SIG-M5 (cell line): Measurements from ENCODE around the gene CELF5.
"Not testable (repeated sequence)": the region's sequence is repeated elsewhere in the genome, so short reads cannot be mapped to it uniquely, and the experiment has no call there.

Experiments used
- DNase-seq: peaks from one replicate; lab custom pipeline; 2025; lab: John Stamatoyannopoulos, UW

Gene CELF5

DNA sequence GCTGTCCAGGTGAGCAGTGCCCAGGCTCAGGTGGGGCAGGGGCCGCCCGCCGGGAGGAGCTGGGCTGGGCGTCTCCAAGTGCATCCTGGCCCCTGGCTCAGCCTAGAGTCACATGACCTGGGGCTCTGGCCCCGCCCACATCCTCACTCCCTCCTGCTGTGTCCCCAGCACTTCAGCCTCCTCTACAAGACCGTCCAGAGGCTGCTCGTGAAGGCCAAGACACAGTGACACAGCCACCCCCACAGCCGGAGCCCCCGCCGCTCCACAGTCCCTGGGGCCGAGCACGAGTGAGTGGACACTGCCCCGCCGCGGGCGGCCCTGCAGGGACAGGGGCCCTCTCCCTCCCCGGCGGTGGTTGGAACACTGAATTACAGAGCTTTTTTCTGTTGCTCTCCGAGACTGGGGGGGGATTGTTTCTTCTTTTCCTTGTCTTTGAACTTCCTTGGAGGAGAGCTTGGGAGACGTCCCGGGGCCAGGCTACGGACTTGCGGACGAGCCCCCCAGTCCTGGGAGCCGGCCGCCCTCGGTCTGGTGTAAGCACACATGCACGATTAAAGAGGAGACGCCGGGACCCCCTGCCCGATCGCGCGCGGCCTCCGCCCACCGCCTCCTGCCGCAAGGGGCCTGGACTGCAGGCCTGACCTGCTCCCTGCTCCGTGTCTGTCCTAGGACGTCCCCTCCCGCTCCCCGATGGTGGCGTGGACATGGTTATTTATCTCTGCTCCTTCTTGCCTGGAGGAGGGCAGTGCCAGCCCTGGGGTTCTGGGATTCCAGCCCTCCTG lies 16.8 kb upstream of the CELF5 start:
- no peak for DNase-seq

DNA sequence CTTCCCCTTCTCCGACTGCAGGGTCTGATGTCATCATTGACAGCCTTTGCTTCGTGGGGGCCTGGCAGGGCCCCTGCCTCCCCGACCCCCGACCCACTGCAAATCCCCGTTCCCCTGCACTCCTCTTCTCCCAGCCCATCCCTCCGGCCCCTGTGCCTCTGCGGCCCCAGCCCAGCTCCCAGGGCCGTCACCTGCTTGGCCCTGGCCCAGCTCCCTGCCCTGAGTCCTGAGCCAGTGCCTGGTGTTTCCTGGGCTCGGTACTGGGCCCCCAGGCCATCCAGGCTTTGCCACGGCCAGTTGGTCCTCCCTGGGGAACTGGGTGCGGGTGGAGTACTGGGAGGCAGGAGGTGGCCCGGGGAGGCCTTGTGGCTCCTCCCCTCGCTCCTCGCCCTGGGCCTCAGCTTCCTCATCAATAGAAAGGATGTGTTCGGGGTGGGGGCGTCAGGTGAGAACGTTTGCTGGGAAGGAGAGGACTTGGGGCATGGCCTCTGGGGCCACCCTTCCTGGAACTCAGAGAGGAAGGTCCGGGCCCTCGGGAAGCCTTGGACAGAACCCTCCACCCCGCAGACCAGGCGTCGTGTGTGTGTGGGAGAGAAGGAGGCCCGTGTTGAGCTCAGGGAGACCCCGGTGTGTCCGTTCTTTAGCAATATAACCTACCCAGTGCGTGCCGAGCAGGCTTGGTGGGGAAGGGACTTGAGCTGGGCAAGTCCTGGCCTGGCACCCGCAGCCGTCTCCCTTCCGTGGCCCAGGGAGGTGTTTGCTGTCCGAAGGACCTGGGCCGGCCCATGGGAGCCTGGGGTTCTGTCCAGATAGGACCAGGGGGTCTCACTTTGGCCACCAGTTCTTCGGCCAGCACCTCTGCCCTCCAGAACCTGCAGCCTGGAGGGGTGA lies 15.9 kb upstream of the CELF5 start:
- no peak for DNase-seq

DNA sequence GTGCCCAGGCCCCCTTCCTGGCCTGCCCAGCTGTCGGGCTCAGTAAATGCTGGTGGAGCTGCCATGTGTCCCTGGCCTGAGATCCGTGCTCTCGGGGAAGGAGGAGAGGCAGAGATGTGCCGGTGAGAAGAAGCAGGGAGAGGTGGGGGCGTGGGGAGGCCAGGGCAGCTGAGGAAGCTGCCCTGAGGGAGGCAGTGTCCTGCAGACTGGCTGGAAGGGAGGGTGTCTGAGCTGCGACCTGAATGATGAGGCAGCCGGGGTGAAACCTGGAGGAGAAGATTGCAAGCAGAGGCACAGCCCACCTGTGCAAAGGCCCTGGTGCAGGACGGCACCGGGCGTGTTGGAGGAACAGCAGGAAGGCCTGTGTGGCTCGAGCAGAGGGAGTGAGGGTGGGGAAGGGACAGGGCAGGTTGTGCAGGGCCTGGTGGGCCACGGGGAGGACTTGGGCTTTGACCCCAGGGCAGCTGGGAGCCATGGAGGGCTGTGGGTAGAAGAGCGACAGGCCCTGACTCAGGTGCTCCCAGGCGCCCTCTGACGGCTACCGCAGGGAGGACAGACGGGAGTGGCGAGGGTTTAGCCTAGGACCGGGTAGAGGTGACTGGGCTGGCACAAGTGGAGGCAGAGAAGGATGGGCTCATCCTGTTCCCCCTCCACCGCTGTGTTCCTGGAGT lies 14.0 kb upstream of the CELF5 start:
- no peak for DNase-seq

DNA sequence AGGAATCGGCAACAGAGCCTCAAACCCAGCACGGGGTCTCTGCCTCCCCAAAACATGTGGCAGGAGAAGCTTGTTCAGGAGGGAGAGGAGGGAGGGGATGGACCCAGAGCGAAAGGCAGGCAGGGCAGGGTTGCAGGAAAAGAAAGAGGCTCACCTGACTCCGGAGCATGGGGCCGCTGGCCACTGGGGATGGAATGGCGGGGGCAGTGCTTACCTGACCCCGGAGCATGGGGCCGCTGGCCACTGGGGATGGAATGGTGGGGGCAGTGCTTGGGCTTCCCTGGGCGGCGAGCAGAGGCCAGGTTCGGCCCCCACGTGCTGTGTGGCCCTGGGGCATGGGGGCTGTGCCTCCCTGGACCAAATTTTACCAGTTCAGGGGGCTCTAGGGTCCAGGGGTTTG lies 13.3 kb upstream of the CELF5 start:
- no peak for DNase-seq

DNA sequence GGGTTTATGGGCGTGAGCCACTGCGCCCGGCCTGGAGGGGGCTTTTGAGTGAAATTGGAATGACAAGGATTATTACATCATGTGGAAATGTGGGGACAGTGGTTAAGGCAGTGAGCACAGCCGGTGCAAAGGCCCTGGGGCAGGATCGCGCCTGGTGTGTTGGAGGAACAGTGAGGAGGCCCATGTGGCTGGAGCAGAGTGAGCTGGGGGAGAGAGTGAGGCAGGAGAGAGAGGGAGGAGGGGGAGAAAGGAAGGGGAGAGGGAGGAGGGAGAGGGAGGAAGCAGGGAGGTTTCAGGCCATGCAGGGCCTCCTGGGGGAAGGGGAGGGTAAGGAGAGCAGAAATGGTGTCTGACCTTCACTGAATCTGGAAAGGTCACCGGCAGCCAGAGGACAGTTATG lies 11.3 kb upstream of the CELF5 start:
- DNase-seq: no peak

DNA sequence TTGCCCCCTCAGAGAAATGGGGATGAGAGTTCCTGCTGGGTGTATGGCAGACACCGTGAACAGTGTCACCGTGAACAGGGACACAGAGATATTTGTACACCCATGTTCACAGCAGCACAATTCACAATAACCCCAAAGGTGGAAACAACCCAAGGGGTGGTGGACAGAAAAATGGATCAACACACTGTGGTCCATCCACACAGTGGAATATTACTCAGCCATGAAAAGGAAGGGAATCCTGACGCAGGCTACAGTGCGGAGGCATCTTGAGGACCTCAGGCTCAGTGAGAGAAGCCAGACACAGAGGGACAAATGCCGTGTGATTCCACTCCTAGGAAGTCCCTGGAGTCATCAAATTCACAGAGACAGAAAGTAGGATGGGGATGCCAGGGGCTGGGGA lies 7.6 kb upstream of the CELF5 start:
- DNase-seq: no peak

DNA sequence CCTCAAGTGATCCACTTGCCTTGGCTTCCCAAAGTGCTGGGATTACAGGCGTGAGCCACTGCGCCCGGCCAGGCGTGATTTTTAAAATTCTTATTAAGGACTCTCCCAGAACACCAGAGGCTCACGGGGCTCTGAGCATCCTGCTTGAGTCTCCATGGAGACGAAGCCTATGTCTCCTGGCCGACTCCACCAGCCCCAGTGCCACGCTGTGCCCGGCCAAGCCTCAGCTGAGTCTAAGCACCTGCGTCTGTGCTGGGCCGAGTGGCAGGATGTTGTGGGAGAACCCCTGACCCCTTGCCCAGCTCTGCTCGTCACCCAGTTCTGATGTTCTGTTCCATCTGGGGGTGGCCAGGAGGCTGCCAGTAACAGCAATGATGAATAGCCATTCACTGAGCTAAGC lies 3.9 kb upstream of the CELF5 start:
- no peak for DNase-seq

DNA sequence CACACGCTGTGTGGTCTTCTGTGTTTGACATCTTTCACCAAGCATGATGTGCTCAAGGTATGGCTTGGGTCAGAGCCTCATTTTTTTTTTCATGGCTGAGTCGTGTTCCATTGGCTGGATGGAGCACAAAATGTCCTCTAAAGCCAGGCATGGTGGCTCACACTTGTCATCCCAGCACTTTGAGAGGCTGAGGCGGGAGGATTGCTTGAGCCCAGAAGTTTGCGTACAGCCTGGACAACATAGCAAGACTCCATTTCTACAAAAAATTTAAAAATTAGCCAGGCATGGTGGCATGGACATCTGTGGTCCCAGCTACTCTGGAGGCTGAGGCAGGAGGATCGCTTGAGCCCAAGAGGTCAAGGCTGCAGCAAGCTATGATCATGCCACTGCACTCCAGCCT lies 2.9 kb upstream of the CELF5 start:
- not testable (repeated sequence) for DNase-seq

DNA sequence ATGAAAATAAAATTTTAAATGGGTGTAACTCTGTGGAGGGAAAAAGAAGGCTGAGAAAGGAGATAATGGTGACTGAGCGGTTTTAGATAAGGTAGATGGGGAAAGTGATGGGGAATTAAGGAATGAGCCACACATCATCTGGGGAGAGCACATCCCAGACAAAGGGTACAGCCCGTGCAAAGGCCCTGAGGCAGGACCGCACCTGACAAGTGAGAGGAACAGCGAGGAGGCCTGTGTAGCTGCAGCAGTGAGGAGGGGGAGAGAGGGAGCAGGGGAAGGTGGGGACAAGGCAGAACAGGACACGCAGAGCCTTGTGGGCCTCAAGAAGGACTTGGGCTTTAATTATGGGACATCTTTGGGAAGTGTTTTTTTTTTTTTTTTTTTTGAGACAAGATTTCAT lies 1.8 kb upstream of the CELF5 start:
- no peak for DNase-seq

DNA sequence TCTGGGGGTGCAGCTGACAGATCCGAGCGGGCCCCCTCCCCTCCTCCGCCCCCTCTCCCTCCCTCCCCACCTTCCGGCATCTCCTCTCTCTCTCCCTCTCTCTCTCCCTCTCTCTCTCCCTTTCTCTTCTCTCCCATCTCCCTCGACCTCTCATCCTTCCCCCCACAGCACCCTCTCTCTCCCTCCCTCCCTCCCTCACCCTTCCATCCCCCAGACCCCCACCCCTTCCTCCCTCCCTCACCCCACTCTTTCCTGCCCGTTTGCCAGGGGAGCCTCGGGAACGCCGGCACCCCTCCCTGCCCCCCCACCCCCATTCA lies 666 bp downstream of the CELF5 start:
- DNase-seq: no peak

DNA sequence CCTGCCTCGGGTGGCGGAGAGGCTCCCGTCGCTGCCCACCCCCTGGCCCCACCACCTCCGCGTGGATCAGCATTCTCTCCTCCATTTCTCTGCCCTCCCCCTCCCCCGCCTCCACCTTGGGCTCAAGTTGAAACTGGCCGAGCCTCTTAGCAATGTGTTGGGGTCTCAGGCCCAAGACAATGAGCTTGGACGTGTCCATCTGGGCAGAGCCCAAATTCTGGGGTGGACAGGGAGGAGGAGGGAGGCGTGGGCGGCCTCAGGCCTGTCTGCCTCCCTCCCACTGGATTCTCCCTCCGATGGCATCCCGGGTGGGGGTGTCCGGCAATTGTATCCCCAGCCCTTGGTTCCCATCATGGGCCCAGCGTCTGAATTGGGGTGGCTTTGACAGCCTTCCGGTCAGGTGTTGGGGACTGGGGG lies 1.2 kb downstream of the CELF5 start:
- DNase-seq: no peak

DNA sequence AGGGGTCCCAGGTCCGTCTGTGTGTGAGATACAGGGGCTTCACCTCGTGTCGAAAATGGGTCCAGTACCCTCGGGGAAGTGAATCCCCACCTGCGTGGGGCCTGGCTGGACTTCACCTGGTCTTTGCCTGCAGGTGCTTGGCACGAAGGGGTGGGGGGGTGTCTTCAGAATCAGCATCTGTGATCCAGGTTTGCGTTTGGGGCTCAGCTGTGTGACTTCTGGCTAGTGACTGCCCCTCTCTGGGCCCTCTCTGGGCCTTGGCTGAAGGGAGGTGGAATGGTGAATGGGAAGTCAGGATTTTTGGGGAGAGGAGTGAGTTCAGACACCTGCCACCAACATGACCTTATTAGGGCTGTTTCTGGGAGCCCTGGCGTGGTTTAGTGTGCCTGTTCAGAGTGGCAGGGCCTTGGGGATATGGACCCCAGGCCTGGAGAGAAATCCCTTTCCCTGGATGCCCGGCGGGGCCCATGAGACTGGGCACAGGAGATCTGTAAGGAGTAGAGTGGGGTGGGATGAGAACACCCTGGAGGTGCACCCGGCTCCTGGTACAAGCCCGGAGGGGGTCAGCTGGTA lies 2.7 kb downstream of the CELF5 start:
- no peak for DNase-seq

DNA sequence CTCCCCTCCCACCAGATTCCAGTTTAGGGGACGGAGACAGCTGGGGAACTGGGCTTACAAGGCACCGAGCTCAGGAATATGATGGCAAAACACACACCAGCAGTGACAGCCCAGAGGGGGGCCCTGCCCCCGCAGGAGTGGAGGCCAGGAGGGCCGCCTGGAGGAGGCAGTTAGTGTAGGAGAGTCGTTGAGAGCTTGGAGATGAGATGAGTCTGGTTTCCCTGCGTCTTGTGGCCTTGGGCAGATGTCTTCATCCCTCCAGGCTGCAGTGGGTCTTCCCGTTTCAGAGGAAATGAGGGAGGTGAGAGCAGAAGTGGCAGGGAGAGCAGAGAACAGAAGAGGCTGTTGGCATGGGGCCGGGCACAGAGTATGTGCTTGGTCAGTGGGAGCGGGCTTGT lies 4.9 kb downstream of the CELF5 start:
- DNase-seq: no peak

DNA sequence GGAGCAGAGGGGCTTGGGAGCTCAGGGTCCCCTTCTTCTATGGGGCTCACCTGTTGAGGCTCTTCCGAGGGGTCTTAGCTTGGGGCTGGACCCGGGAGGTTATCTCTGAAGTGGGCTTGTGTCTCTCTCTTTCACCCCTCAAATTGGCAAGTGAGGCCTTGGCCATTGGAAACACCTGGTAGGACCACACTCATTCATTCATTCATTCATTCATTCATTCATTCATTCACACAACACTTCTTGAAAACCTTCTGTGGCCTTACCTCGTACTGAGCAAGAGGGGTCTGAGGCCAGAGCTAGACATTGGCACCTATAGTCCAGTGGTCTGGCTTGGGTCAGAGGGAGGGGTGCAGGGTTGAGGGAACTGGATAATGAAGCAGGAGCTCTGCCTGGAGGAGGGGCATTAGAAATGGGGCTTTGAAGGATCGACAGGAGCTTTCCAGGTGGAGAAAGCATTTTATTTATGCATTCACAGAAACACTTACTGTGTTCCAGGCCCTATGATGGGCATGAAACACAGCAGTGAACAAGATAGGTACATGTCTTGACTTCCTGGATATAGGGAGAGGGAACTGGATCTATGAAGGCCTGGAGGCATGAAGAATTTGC lies 5.5 kb downstream of the CELF5 start:
- no peak for DNase-seq

DNA sequence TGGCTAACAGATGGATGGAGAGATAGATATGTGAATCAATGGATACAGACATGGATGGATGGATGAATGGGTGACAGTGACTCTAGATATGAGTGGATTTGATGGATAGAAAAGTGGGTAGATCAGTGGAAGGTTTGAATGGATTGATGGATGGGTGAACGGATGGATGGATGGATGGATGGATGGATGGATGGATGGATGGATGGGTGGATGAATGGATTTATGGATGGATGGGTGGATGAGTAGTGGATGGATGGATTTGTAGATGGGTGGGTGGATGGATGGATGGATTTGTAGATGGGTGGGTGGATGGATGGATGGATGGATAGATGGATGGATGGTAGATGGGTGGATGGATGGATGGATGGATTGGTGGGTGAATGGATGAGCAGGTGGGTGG lies 6.8 kb downstream of the CELF5 start:
- DNase-seq: no peak

DNA sequence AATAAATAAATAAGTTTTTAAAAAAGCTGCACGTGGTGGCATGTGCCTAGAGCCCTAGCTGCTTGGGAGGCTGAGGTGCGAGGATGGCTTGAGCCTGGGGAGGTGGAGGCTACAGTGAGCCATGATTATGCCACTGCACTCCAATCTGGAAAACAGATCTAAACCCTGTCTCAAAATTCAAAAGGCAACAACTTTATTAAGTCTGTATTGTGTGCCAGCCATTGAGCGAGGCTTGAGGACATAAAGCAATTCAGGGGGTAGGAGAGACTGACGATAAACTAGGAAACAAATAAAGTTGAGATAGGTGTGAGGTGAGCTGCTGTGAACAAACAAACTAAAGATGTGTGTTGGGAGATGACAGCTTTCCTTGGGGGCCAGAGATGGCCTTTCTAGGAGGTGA lies 8.7 kb downstream of the CELF5 start:
- DNase-seq: no peak

DNA sequence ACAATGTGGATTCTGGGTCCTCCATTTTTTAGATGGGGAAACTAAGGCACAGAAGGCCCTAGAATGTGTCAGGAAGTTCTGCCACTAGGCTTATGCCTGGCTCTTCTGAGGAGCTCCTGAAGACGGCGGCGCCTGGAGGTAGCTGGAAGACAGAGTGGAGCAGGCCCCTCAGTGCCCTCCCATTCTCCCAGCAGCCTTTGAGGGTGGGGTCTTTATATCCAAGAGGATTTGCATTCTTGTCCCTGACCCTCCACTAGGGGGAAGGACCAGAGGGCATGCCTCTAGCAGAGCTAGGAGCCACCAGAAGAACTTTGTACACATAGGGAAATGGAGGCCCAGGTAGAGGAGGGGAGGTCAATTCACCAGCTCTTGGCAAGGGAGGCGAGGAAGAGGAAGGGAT lies 9.4 kb downstream of the CELF5 start:
- no peak for DNase-seq

DNA sequence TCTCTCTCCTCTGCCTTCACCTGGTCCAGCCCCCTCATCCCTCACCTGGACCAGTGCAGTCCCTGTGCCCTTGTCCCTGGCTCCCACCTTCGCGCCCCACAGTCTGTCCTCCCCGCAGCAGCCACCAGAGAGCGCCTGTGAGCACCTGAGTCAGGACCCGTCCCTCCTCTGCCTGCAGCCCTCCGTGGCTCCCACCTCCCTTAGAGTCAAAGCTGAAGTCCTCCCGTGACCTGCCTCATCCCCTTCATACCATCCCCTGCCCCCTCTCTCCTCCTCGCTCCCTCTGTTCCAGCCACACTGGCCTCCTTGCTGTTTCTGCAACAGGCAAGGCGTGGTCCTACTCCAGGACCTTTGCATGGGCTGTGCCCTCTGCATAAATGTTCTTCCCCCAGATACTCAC lies 10.3 kb downstream of the CELF5 start:
- no peak for DNase-seq

DNA sequence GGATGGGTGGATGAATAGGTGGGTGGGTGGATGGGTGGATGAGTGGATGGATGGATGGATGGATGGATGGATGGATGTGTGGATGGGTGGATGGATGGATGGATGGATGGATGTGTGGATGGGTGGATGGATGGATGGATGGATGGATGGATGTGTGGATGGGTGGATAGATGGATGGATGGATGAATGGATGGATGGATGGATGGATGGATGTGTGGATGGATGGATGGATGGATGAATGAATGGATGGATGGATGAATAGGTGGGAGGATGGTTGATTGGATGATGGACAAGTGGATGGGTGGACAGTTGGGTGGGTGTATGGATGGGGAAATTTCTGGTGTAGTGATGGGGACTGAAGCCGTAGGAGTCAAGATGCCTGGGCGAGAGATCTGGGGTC lies 11.1 kb downstream of the CELF5 start:
- DNase-seq: not testable (repeated sequence)

DNA sequence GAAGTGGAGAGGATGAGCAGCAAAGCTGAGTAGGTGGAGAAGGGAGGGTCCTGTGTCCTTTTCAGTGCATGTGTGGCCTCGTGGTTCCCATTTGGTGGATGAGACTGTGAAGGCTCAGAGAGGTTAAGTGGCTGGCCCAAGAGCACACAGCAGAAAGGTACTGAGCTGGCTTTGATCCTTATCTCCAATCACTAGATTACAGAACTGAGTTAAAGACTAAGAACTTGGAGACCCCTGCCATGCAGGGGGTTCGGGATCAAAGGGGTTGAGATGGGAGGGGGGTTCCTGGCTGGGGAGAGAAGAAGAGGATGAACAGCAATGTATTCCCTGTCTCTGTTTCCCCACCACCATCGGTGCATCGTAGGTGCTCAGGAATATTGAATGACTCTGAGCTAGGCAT lies 11.8 kb downstream of the CELF5 start:
- DNase-seq: no peak

DNA sequence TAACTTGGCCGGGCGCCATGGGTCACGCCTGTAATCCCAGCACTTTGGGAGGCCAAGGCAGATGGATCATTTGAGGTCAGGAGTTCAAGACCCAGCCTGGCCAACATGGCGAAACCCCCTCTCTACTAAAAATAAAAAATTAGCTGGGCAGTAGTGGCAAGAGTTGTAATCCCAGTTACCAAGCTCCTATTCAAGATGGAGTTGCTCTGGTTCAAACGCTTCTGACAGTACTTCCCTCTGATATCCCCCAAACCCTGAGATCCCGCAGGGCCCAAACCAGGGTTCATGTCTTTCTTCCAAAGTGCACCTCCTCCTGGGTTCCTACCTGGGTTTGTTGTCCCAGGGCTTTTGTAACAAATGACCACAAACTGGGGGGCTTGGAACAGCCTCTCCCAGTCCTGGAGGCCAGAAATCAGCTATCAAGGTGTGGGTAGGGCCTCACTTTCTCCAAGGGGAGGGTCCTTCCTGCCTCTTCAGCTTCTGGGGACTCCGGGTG lies 13.7 kb downstream of the CELF5 start:
- DNase-seq: no peak

DNA sequence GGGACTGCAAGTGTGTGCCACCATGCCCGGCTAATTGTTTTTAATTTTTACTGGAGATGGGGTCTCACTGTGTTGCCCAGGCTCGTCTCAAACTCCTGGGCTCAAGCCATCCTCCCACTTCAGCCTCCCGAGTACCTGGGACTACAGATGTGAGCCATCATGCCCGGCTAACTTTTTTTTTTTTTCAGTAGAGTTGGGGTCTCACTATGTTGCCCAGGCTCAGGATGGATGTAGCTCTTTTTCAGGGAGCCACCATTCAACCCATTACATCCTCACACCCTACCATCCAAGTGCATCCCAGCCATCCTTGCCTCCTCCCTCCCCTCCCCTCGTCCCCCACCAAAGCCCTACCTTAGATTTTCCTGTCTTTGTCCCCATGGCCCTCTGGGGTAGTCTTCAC lies 14.9 kb downstream of the CELF5 start:
- DNase-seq: no peak
